Measurements from ENCODE around the gene CFAP52. TPM values are rescaled to one million over a fixed set of nuclear protein-coding genes. Genes with fewer than 3 reads are reported as not detected.
"Not testable (repeated sequence)": the region's sequence is repeated elsewhere in the genome, so short reads cannot be mapped to it uniquely, and the experiment has no call there.

The CFAP52 gene
- polyA plus RNA-seq, 4 donors = 0.49 to 3.7 (median 2.9) TPM

DNA sequence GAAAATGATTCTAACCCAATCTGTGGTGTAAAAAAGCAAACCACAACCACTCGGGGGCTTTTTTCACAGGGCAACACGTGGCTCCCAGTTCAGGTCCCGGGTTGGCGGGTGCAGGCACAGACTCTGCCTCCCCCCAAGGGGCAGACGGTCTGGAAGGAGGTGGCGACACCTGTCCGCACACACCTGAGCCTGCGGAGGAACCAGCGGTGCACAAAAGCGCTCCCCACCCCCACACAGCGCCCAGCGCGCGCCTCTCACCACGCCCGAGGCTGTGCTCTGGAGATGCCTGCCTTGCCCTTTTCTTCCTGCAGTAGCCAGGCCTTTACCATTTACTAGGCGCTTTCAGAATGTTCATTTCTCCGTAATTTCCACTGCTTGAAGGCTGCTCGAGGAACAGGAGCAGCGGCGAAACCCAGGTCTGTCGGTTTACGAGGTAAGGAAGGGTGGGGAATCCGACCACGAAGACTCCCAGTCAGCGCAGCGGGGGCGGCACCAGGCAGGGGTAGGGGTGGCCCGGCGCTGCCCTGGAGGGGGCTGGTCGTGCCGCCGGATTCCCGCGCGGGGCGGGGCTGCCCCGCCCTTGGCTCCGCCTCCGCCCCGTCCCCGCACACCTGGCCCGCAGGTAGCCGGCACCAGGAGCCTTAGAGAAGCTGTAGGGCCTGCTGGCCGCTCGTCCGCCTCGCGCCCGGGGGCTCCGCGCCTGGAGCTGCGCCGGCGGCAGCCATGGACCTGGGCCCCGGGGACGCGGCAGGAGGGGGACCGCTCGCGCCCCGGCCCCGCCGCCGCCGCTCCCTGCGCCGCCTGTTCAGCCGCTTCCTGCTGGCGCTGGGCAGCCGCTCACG is 68.7 kb downstream of the CFAP52 start, which contains the start of gene USP43:
USP43 (plus strand) TSS at position 608 of the 842 bp plus-strand sequence; CDS start at position 724, 116 bp downstream.
- peak in 3 of 4 donors; percentile 35 to 41 (median 37) for DNase-seq (ENCODE audit: low read depth in 4 of 4, low spot score in 3 of 4)

DNA sequence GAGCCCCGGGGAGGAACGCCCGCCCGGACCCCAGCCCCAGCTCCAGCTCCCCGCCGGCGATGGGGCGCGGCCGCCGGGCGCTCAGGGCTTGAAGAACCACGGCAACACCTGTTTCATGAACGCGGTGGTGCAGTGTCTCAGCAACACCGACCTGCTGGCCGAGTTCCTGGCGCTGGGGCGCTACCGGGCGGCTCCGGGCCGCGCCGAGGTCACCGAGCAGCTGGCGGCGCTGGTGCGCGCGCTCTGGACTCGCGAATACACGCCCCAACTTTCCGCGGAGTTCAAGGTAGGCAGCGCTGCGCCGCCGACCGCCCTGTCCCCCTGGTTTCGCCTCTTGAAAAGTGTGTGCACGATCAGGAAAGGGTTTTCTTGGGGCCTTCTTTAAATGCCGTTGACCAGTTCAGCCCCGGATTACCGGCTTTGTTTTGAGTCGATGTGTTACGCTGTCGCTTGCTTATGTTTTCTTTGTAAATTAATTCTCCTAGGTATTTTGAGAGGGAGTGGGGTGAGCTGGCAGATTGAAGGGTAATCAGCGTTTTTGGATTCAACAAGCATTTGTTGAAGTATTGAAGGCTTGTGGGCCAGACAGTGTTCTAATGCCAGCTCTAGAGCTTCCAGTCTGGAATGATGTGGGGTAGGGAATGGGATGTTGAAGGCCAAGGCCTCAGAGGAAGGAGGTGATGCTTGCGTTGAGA is 69.6 kb downstream of the CFAP52 start:
- DNase-seq (ENCODE audit: low read depth in 4 of 4, low spot score in 3 of 4) = peak in 1 of 4 donors; percentile 44

GRCh38 chr17:9646546-9646885 is 70.1 kb downstream of the CFAP52 start:
- DNase-seq (ENCODE audit: low read depth in 4 of 4, low spot score in 3 of 4) = peak in 1 of 4 donors; percentile 3

GRCh38 chr17:9647014-9647413 is 70.6 kb downstream of the CFAP52 start:
- peak in 2 of 4 donors; percentile 42 to 60 for DNase-seq (ENCODE audit: low read depth in 4 of 4, low spot score in 3 of 4)

DNA sequence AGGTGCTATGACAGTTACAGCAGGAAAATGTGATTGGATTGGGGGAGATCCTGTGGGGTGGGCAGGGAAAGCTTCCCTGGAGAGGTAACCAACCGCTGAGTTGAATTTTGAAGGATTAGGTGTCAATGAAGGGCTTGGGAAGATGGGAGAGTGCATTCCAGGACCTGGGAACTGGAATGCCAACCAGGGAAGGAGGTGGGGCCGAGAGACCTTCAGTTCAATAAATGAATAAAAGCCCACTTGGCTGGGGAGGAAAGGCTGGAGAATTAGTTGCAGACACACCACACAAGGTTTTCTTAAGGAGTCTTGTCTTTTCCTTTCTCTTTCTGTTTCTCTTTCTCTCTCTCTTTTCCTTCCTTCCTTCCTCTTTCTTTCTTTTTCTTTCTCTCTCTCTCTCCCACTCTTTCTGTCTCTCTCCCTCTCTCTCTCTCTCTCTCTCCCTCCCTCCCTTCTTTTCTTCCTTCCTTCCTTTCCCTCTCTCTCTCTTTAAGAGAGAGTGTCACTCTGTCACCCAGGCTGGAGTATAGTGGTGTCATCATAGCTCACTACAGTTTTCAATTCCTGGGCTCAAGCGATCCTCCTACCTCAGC is 72.2 kb downstream of the CFAP52 start:
- no peak for DNase-seq (ENCODE audit: low read depth in 4 of 4, low spot score in 3 of 4)

GRCh38 chr17:9658593-9659211 is 82.3 kb downstream of the CFAP52 start:
- DNase-seq (ENCODE audit: low read depth in 4 of 4, low spot score in 3 of 4) = no peak

GRCh38 chr17:9661027-9661426 is 84.6 kb downstream of the CFAP52 start:
- DNase-seq (ENCODE audit: low read depth in 4 of 4, low spot score in 3 of 4) = no peak

DNA sequence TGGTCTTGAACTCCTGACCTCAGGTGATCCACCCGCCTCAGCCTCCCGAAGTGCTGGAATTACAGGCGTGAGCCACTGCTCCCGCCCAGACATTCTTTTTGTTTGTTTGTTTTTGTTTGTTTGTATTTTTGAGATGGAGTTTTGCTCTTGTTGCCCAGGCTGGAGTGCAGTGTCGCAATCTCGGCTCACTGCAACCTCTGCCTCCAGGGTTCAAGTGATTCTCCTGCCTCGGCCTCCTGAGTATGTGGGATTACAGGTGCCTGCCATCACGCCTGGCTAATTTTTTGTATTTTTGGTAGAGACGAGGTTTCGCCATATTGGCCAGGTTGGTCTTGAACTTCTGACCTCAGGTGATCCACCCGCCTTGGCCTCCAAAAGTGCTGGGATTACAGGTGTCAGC is 87.1 kb downstream of the CFAP52 start:
- DNase-seq (ENCODE audit: low read depth in 4 of 4, low spot score in 3 of 4) = not testable (repeated sequence)

DNA sequence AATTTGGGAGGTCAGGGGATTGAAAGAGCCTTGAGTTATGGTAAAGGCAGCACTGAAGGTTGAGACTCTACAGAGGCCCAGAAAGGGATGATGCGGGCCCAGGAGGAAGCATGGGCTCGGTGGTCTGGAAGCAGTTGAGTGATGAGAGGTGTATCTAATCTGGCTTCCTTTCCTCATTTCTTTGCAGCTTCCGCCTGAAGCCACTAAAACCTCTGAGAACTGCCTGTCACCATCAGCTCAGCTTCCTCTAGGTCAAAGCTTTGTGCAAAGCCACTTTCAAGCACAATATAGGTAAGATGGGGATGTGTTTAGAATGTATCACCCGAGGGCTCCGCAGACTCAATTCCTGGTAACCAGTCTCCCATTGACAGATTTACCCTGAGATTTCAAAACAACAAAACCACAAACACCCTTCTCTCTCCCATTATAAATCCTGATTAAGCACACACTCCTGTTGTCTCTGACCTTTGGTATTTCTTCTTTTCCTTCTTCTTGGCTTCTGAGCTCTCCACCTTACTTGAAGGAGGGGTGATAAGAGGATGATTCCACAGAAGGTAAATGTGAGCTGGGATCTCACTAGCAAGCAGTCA is 90.1 kb downstream of the CFAP52 start:
- no peak for DNase-seq (ENCODE audit: low read depth in 4 of 4, low spot score in 3 of 4)

DNA sequence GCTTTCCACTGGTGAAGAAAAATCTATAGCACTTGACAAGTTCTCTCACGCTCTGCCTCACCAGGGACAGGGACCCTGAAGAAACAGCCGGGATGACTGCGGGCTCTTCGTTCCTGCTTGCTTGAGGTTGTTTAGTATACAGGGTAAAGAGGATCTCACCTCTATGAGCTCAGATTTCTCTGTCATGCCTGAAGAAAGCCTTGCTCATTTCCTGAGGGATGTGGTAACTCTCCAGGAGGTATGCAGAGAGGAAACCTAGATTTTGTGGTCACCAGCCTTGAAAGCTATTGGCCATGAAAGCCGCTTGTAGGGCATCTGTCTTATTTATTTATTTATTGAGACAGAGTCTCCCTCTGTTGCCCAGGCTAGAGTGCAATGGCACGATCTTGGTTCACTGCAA is 92.1 kb downstream of the CFAP52 start:
- no peak for DNase-seq (ENCODE audit: low read depth in 4 of 4, low spot score in 3 of 4)

- no peak for DNase-seq (ENCODE audit: low read depth in 4 of 4, low spot score in 3 of 4)
These were observed 93.1 kb downstream of the CFAP52 start for GRCh38 chr17:9669551-9670008.

GRCh38 chr17:9670596-9670995 is 94.2 kb downstream of the CFAP52 start:
- DNase-seq (ENCODE audit: low read depth in 4 of 4, low spot score in 3 of 4) = no peak

DNA sequence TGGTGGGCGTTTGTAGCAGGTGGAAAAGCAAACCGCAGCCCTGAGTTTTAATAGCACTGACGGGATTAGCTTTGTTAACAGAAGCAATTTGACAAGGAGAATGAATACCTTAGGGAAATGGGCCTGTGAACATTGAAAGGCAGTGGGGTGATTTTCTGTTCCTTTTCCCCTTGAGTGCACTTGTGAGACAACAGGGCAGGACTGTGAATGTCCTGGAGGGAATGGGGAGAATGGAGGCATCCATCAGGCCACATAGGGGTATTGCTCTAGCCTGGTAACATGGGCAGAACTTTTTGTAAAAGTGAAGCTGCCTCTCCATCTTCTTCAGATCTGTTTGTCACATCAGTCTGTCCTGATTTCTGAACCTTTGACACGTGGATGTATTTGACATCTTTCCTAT is 95.1 kb downstream of the CFAP52 start:
- DNase-seq (ENCODE audit: low read depth in 4 of 4, low spot score in 3 of 4) = no peak

- DNase-seq (ENCODE audit: low read depth in 4 of 4, low spot score in 3 of 4) = no peak
These were observed 95.8 kb downstream of the CFAP52 start for GRCh38 chr17:9672266-9672665.

- DNase-seq (ENCODE audit: low read depth in 4 of 4, low spot score in 3 of 4) = no peak
These were observed 96.2 kb downstream of the CFAP52 start for GRCh38 chr17:9672691-9673090.

DNA sequence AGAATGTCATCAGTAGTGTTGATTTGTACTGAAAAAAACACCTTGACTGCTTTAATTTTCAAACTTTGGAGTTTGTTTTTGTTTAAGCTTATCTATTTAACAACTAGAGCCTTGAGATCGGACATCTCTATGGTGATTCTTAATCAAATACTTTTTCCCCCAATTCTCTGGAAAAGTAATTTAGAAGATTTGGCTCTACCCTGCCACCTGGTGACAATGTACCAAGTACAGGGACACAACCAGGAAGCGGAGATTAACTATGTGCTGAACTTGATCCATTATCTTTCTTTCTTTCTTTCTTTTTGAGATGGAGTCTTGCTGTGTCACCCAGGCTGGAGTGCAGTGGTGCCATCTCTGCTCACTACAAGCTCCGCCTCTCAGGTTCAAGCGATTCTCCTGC is 99.6 kb downstream of the CFAP52 start:
- no peak for DNase-seq (ENCODE audit: low read depth in 4 of 4, low spot score in 3 of 4)

GRCh38 chr17:9676820-9677310 is 100.4 kb downstream of the CFAP52 start:
- no peak for DNase-seq (ENCODE audit: low read depth in 4 of 4, low spot score in 3 of 4)

DNA sequence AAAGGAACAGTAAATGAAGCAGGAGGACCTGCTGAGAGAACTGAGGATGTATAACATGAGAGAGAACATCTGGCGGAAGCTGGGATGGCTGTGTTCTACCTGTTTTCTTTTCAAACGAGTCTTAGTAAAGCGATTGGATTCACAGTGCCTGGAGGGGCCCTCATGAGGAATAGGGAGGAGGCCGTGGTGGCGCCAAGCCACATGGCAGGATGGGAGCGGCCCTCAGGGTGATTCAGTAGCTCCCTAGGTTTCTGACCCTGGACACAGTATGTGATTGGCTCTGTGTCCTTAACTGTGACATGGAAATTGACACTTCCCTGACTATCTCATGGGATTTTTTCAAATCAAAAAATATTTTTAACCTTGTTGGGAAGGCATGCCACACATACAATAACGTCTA is 101.0 kb downstream of the CFAP52 start:
- DNase-seq (ENCODE audit: low read depth in 4 of 4, low spot score in 3 of 4) = no peak

GRCh38 chr17:9677896-9678295 is 101.5 kb downstream of the CFAP52 start:
- DNase-seq (ENCODE audit: low read depth in 4 of 4, low spot score in 3 of 4) = no peak

- no peak for DNase-seq (ENCODE audit: low read depth in 4 of 4, low spot score in 3 of 4)
These were observed 108.6 kb downstream of the CFAP52 start for GRCh38 chr17:9684955-9685621.

Measured in left renal pelvis (tissue), 4 donors.